H1 (cell line): ENCODE measurements around the gene FPGS. TPM values are rescaled to one million over a fixed set of nuclear protein-coding genes. Genes with fewer than 3 reads are reported as not detected.

ENCODE experiments used
- ASH2L ChIP-seq: fragments of 200-600, 300-600 bp; sonication (generic); IDR thresholded peaks from one replicate; pipeline ENCODE4 v1.7.1; 2017; ENCODE audit warnings: low read length
- EZH2 ChIP-seq: fragments of 200-600 bp; sonication (generic); IDR thresholded peaks from 2 replicates; pipeline ENCODE4 v1.7.1; 2012; ENCODE audit warnings: low read depth, mild to moderate bottlenecking, moderate library complexity, low read length, inconsistent platforms; ENCODE audit not compliant: severe bottlenecking
- SIX5 ChIP-seq: IDR thresholded peaks from 2 replicates; pipeline ENCODE4 v1.6.1; 2011; ENCODE audit warnings: mild to moderate bottlenecking, low read depth, low read length
- TCF12 ChIP-seq: IDR thresholded peaks from 2 replicates; pipeline ENCODE4 v1.6.1; 2011; ENCODE audit warnings: low read depth, mild to moderate bottlenecking, low read length
- ZNF274 ChIP-seq: IDR thresholded peaks from 2 replicates; pipeline ENCODE4 v1.7.0; 2012; ENCODE audit warnings: low read length, borderline replicate concordance; ENCODE audit errors: extremely low read depth
- polyA plus RNA-seq, 7 experiments: library from polyadenylated mRNA; depleted of rRNA in 3 of 7; stranded (reverse) in 5 of 7; unstranded in 2 of 7; fragments of >200 nt in 5 of 7; fragments of 200-250 nt in 2 of 7; gene quantifications; 1 replicate in 5 of 7; 2 replicates in 1 of 7; 4 replicates in 1 of 7; pipeline versions ENCODE4 v1.2.1 to v1.2.3, GENCODE V29; 2011 to 2013; ENCODE audit warnings: missing spikeins in 2 of 7, mixed read lengths in 2 of 7
- total RNA-seq: library from RNA; stranded (reverse); fragmentation: NEBNext Ultra II Directional; extraction: Animal tissue kit (Norgen Biotek cat#: 25700); gene quantifications from 2 replicates; pipeline ENCODE4 v1.2.1, GENCODE V29; 2021

The FPGS gene
- total and polyA plus RNA-seq, 2 of the 8 experiments (the other 6 are each of a cell fraction or from before 2014, with no cell fraction given) = 62.4 to 83.0 TPM

DNA sequence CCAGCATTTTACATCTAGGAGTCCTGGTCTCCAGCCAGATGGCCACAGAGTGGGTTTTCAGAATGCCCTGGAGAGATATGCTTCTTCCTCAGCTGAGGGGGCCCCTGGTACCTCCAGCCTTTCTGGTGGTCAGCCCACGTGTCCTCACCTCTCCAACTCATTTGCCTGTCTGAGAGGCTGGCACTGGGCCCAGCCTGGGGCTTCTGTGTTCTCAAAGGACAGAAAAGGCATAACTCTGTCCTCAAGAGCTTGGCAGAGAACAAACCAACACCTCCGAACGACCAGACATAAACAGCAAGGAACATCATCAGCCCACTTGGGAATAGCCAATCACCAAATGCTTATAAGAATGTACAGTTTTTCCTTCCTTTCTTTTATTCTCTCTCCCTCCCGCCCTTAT is 34.7 kb downstream of the FPGS start (continued):
- no peak for TF ChIP-seq ASH2L
- TF ChIP-seq ZNF274 = no peak
- no peak for TF ChIP-seq TCF12
- no peak for TF ChIP-seq SIX5
- no peak for TF ChIP-seq EZH2
- TF ChIP-seq, all 59 proteins: peak for 0
